GM12878 (cell line): ENCODE results near the gene CYP4F3. TPM values are rescaled to one million over a fixed set of nuclear protein-coding genes. Genes with fewer than 3 reads are reported as not detected.

Experiments used
- ATAC-seq: fragments of 200-7000 bp; cut with Tn5 transposase; 3 replicates; pipeline ENCODE4 v1.9.1; 2020; ENCODE audit warnings: mild to moderate bottlenecking, moderate library complexity
- BruUV-seq: library from RNA; stranded (reverse); fragments of 400-500 nt; replicated peaks from 2 replicates; lab custom pipeline; 2021; lab: Mats Ljungman, UMichigan
- CTCF ChIA-PET: fragments of 300-600 bp; sonication (Branson Sonifier 250); formaldehyde crosslinking; extraction: SDS; loops from one replicate; lab custom pipeline; 2021; ENCODE audit warnings: inconsistent platforms; lab: Yijun Ruan, JAX
- POLR2A ChIA-PET: fragments of 350-600 bp; formaldehyde crosslinking; extraction: SDS; loops from one replicate; lab custom pipeline; 2021; ENCODE audit warnings: inconsistent platforms; lab: Charles Lee
- RAD21 ChIA-PET: fragments of 300-600 bp; sonication (Branson Sonifier 250); formaldehyde crosslinking; loops from one replicate; lab custom pipeline; 2023; ENCODE audit warnings: antibody characterized with exemption; ENCODE audit not compliant: unreplicated experiment; lab: Charles Lee
- SMC1A ChIA-PET: fragments of 300-600 bp; sonication (Branson Sonifier 250); formaldehyde crosslinking; loops from one replicate; lab custom pipeline; 2023; ENCODE audit not compliant: unreplicated experiment, uncharacterized antibody; lab: Charles Lee
- DNase-seq: peaks from one replicate; pipeline ENCODE4 v3.0.0-alpha.2; 2011; ENCODE audit warnings: low read depth, low spot score
- FAIRE-seq: peaks from 3 replicates; lab custom pipeline; 2011; peaks lifted over from hg19 to GRCh38; lab: Jason Lieb, UNC
- H2AFZ ChIP-seq: 2 replicates; pipeline ENCODE4 v1.6.0; 2011; ENCODE audit warnings: low read depth, low read length, control low read depth; ENCODE audit not compliant: control insufficient read depth
- H3K27ac ChIP-seq: 2 replicates; pipeline ENCODE4 v1.5.1; 2011; ENCODE audit warnings: control low read depth; ENCODE audit not compliant: control insufficient read depth, insufficient read depth
- H3K27me3 ChIP-seq, 2 experiments: replicated peaks in 1 of 2; 2 replicates each; pipeline versions ENCODE4 v1.6.0 to v1.6.1; 2011; ENCODE audit warnings: low read length in 1 of 2; ENCODE audit not compliant: control insufficient read depth in 2 of 2, insufficient read depth in 2 of 2
- H3K36me3 ChIP-seq, 2 experiments: 2 replicates each; pipeline ENCODE4 v1.5.1; 2011; ENCODE audit warnings: low read length in 1 of 2; ENCODE audit not compliant: control insufficient read depth in 2 of 2, insufficient read depth in 2 of 2
- H3K4me1 ChIP-seq: 2 replicates; pipeline ENCODE4 v1.6.1; 2011; ENCODE audit warnings: mild to moderate bottlenecking, low read length, moderate library complexity, mixed read lengths; ENCODE audit not compliant: control insufficient read depth, insufficient read depth
- H3K4me2 ChIP-seq: 2 replicates; pipeline ENCODE4 v1.6.0; 2011; ENCODE audit warnings: control low read depth; ENCODE audit not compliant: control insufficient read depth, insufficient read depth
- H3K4me3 ChIP-seq: fragments of 200-600 bp; sonication (generic); 2 replicates; pipeline ENCODE4 v1.5.1; 2016
- H3K79me2 ChIP-seq: 2 replicates; pipeline ENCODE4 v1.6.0; 2011; ENCODE audit warnings: low read length; ENCODE audit not compliant: control insufficient read depth, insufficient read depth
- H3K9ac ChIP-seq: 2 replicates; pipeline ENCODE4 v1.8.0; 2011; ENCODE audit warnings: low read length, control low read depth, mixed read lengths; ENCODE audit not compliant: control insufficient read depth, insufficient read depth
- H3K9me3 ChIP-seq: replicated peaks from 3 replicates; pipeline ENCODE4 v1.5.1; 2011; ENCODE audit warnings: mild to moderate bottlenecking, low read length; ENCODE audit not compliant: control insufficient read depth, insufficient read depth
- H4K20me1 ChIP-seq: 2 replicates; pipeline ENCODE4 v1.6.0; 2011; ENCODE audit not compliant: control insufficient read depth, insufficient read depth
- BACH1 ChIP-seq: fragments of 450-650 bp; IDR thresholded peaks from 2 replicates; pipeline ENCODE4 v1.6.1; 2017; ENCODE audit warnings: mild to moderate bottlenecking, borderline replicate concordance
- CHD2 ChIP-seq: IDR thresholded peaks from 2 replicates; pipeline ENCODE4 v1.6.1; 2011; ENCODE audit warnings: low read depth, low read length, improper control_type of control experiment, borderline replicate concordance
- CREM ChIP-seq: IDR thresholded peaks from 2 replicates; pipeline ENCODE4 v1.6.1; 2014; ENCODE audit warnings: antibody characterized with exemption, low read depth
- FOS ChIP-seq: IDR thresholded peaks from 3 replicates; pipeline ENCODE4 v1.6.1; 2011; ENCODE audit warnings: borderline replicate concordance; ENCODE audit not compliant: insufficient read length; ENCODE audit errors: extremely low read depth
- HDAC6 ChIP-seq: fragments of 200-600 bp; sonication (generic); IDR thresholded peaks from one replicate; pipeline ENCODE4 v1.8.0; 2017; ENCODE audit warnings: antibody characterized with exemption; ENCODE audit not compliant: unreplicated experiment
- JUND ChIP-seq: IDR thresholded peaks from 2 replicates; pipeline ENCODE4 v1.6.1; 2012; ENCODE audit warnings: low read depth, mild to moderate bottlenecking, low read length, improper control_type of control experiment, moderate library complexity
- KAT2A ChIP-seq: conservative IDR thresholded peaks from 2 replicates; pipeline ENCODE4 v1.6.1; 2011; ENCODE audit warnings: low read depth, low read length; ENCODE audit not compliant: control insufficient read depth
- KDM1A ChIP-seq: fragments of 200-600 bp; sonication (generic); IDR thresholded peaks from 2 replicates; pipeline ENCODE4 v1.6.1; 2016; ENCODE audit warnings: borderline replicate concordance
- LARP7 ChIP-seq: fragments of 450-650 bp; IDR thresholded peaks from 2 replicates; pipeline ENCODE4 v1.6.1; 2017; ENCODE audit warnings: mild to moderate bottlenecking
- MEF2A ChIP-seq: IDR thresholded peaks from 2 replicates; pipeline ENCODE4 v1.6.1; 2011; ENCODE audit warnings: low read depth, mild to moderate bottlenecking, low read length, moderate library complexity; ENCODE audit not compliant: insufficient read depth
- NFIC ChIP-seq: IDR thresholded peaks from 2 replicates; pipeline ENCODE4 v1.6.1; 2012; ENCODE audit warnings: low read depth, mild to moderate bottlenecking, inconsistent platforms, low read length, moderate library complexity
- NFXL1 ChIP-seq: fragments of 450-650 bp; IDR thresholded peaks from 2 replicates; pipeline ENCODE4 v1.6.1; 2017; ENCODE audit warnings: antibody characterized with exemption, mild to moderate bottlenecking, borderline replicate concordance
- NFYA ChIP-seq: IDR thresholded peaks from 2 replicates; pipeline ENCODE4 v1.6.1; 2011; ENCODE audit warnings: low read depth, mild to moderate bottlenecking, low read length, improper control_type of control experiment, borderline replicate concordance
- NKRF ChIP-seq: fragments of 450-650 bp; conservative IDR thresholded peaks from 2 replicates; pipeline ENCODE4 v1.6.1; 2017; ENCODE audit warnings: mild to moderate bottlenecking, moderate library complexity
- REST ChIP-seq: IDR thresholded peaks from 2 replicates; pipeline ENCODE4 v1.6.1; 2012; ENCODE audit warnings: mild to moderate bottlenecking, low read depth, low read length
- SUPT20H ChIP-seq: IDR thresholded peaks from 2 replicates; pipeline ENCODE4 v1.6.1; 2011; ENCODE audit warnings: low read depth, mild to moderate bottlenecking, low read length, moderate library complexity, borderline replicate concordance; ENCODE audit not compliant: control insufficient read depth
- YBX1 ChIP-seq: fragments of 450-650 bp; IDR thresholded peaks from 2 replicates; pipeline ENCODE4 v1.6.1; 2016; ENCODE audit warnings: antibody characterized with exemption
- ZSCAN29 ChIP-seq: fragments of 450-650 bp; IDR thresholded peaks from 2 replicates; pipeline ENCODE4 v1.6.1; 2017; ENCODE audit warnings: mild to moderate bottlenecking, moderate library complexity
- WGBS: methylation state at CpG from one replicate; pipeline ENCODE4 v1.1.6; 2016; ENCODE audit warnings: low lambda C conversion rate; ENCODE audit not compliant: insufficient replicate concordance, insufficient coverage; ENCODE audit errors: missing lambda C conversion rate; 5-methylcytosine and 5-hydroxymethylcytosine counted together
- in situ Hi-C: fragments of 300-500 bp; cut with MboI; formaldehyde crosslinking; loops from 9 replicates; pipeline ENCODE4 v1.14.3; 2018; ENCODE audit warnings: mixed read lengths
- intact Hi-C: fragments of 100-400 bp; cut with micrococcal nuclease; formaldehyde crosslinking; loops from one replicate; pipeline ENCODE4 v1.14.2; 2022; ENCODE audit not compliant: unreplicated experiment
- polyA plus RNA-seq, 11 experiments: library from polyadenylated mRNA; depleted of rRNA in 4 of 11; unstranded in 6 of 11; stranded (reverse) in 5 of 11; fragments of >200 nt; fragmentation: Nextera tagmentation in 4 of 11; fragmentation: Illumina TruSeq in 1 of 11; extraction: Ambion mirVana in 4 of 11; extraction: Trizol in 1 of 11; gene quantifications; 1 replicate in 1 of 11; 2 replicates in 10 of 11; pipeline versions ENCODE4 v1.2.1 to v1.2.3, GENCODE V29; 2011 to 2016; ENCODE audit warnings: inconsistent platforms in 2 of 11, missing spikeins in 2 of 11, low read depth in 1 of 11
- total RNA-seq, 4 experiments: library from RNA; depleted of rRNA in 3 of 4; stranded (reverse); fragments of >200 nt in 3 of 4; fragmentation: Illumina TruSeq in 1 of 4; extraction: Trizol in 1 of 4; gene quantifications; 2 replicates each; pipeline versions ENCODE4 v1.2.1 to v1.2.3, GENCODE V29; 2013 to 2021

The CYP4F3 gene
- total and polyA plus RNA-seq, 10 of the 15 experiments (the other 5 are each of a cell fraction or from before 2014, with no cell fraction given) = 0.08 to 4.7 (median 1.2) TPM

- TF ChIP-seq NKRF = no peak
- no peak for TF ChIP-seq NFIC
- no peak for TF ChIP-seq JUND
- TF ChIP-seq CREM = no peak
- no peak for TF ChIP-seq SUPT20H
- TF ChIP-seq CHD2 = no peak
- no peak for TF ChIP-seq ZSCAN29
- no peak for TF ChIP-seq BACH1
- no peak for TF ChIP-seq KAT2A
Observed at GRCh38 chr19:15675560-15675959, 34.9 kb downstream of the CYP4F3 start (continued).

GRCh38 chr19:15679089-15679488 lies 38.4 kb downstream of the CYP4F3 start:
- Histone ChIP-seq H3K9ac (no peak overlapping the region), H4K20me1 (no peaks in the 10 kb centered on the region), H3K36me3 (no peaks in the 10 kb centered on the region), H3K9me3 (no peaks in the 10 kb centered on the region), H3K27me3 (no peaks in the 10 kb centered on the region), H3K4me1 (no peaks in the 10 kb centered on the region), H2AFZ (no peak overlapping the region), H3K4me2 (no peak overlapping the region), H3K4me3 (no peak overlapping the region), H3K27ac (no peak overlapping the region), H3K79me2 (no peaks in the 10 kb centered on the region)
- POLR2A ChIA-PET = no interaction called here
- intact Hi-C loops (loop anchor here (5.0 kb wide), 1 partner anchor 98 kb away; no protein-coding TSS in a partner anchor), in situ Hi-C loops (no loop called here)
- CTCF ChIA-PET = no interaction called here
- WGBS = 0% methylated on average over 4 of the region's 4 CpGs
- RAD21 ChIA-PET = no interaction called here
- no TSS peak for BruUV-seq
- SMC1A ChIA-PET = no interaction called here
- ATAC-seq (no peak), DNase-seq (no peak), FAIRE-seq (no peak)
- no peak for TF ChIP-seq NFXL1
- no peak for TF ChIP-seq LARP7
- no peak for TF ChIP-seq MEF2A
- TF ChIP-seq NFYA = no peak
- TF ChIP-seq KDM1A = no peak
- no peak for TF ChIP-seq ZSCAN29
- TF ChIP-seq YBX1 = no peak
- TF ChIP-seq REST = no peak
- no peak for TF ChIP-seq HDAC6
- TF ChIP-seq FOS = no peak
